NT2/D1 (cell line): Measurements from ENCODE around the gene SH3BP5.

ENCODE experiments used
- SUZ12 ChIP-seq: IDR thresholded peaks from 2 replicates; pipeline ENCODE4 v1.6.1; 2011; ENCODE audit not compliant: insufficient read length, insufficient read depth; ENCODE audit errors: extremely low read depth
- YY1 ChIP-seq: IDR thresholded peaks from 2 replicates; pipeline ENCODE4 v1.6.1; 2011; ENCODE audit not compliant: insufficient read length, insufficient read depth
- ZNF274 ChIP-seq: IDR thresholded peaks from 2 replicates; pipeline ENCODE4 v1.6.1; 2011; ENCODE audit warnings: mild to moderate bottlenecking, low read depth, low read length

- TF ChIP-seq SUZ12: no peak
- TF ChIP-seq ZNF274: no peak
- TF ChIP-seq YY1: no peak
These were observed 14.1 kb upstream of the SH3BP5 start for GRCh38 chr3:15346516-15346915.
